SK-N-SH (cell line): ENCODE results near the gene DAB2.

Experiments used
- FOSL2 ChIP-seq: IDR thresholded peaks from 2 replicates; pipeline ENCODE4 v1.4.0; 2012; ENCODE audit warnings: low read depth, mild to moderate bottlenecking, moderate library complexity, borderline replicate concordance
- FOXM1 ChIP-seq: IDR thresholded peaks from 2 replicates; pipeline ENCODE4 v1.4.0; 2012; ENCODE audit warnings: low read depth, mild to moderate bottlenecking
- MXI1 ChIP-seq: IDR thresholded peaks from 2 replicates; pipeline ENCODE4 v1.6.1; 2012; ENCODE audit warnings: mild to moderate bottlenecking, low read depth, low read length, improper control_type of control experiment
- NRF1 ChIP-seq: IDR thresholded peaks from 2 replicates; pipeline ENCODE4 v1.6.1; 2012; ENCODE audit warnings: low read depth, mild to moderate bottlenecking, low read length
- POLR2AphosphoS5 ChIP-seq: IDR thresholded peaks from 2 replicates; pipeline ENCODE4 v1.6.1; 2012; ENCODE audit warnings: low read depth, low read length
- RAD21 ChIP-seq: IDR thresholded peaks from 2 replicates; pipeline ENCODE4 v1.6.1; 2012; ENCODE audit warnings: mild to moderate bottlenecking, low read length
- SMC3 ChIP-seq: IDR thresholded peaks from 2 replicates; pipeline ENCODE4 v1.6.1; 2012; ENCODE audit warnings: low read depth, low read length, improper control_type of control experiment
- TCF12 ChIP-seq: IDR thresholded peaks from 2 replicates; pipeline ENCODE4 v1.4.0; 2012
- TEAD4 ChIP-seq: IDR thresholded peaks from 2 replicates; pipeline ENCODE4 v1.4.0; 2012; ENCODE audit warnings: mild to moderate bottlenecking, borderline replicate concordance; ENCODE audit not compliant: insufficient read depth
- TF ChIP-seq, protein P1 (sequence below): IDR thresholded peaks from 2 replicates; pipeline ENCODE4 v1.6.1; 2012; ENCODE audit warnings: mild to moderate bottlenecking, low read depth, low read length, moderate library complexity
- TF ChIP-seq, protein P2 (sequence below): fragments of 200-600 bp; sonication (generic); IDR thresholded peaks from 2 replicates; pipeline ENCODE4 v1.6.1; 2017; ENCODE audit warnings: antibody characterized with exemption, mild to moderate bottlenecking, moderate library complexity
- TF ChIP-seq, protein P3 (sequence below): fragments of 150-350 bp; IDR thresholded peaks from 2 replicates; pipeline ENCODE4 v1.6.1; 2017; ENCODE audit warnings: antibody characterized with exemption, low read length, low read depth, borderline replicate concordance
- TF ChIP-seq, protein P4 (sequence below): IDR thresholded peaks from 2 replicates; pipeline ENCODE4 v1.4.0; 2012; ENCODE audit warnings: low read depth, borderline replicate concordance

DNA sequence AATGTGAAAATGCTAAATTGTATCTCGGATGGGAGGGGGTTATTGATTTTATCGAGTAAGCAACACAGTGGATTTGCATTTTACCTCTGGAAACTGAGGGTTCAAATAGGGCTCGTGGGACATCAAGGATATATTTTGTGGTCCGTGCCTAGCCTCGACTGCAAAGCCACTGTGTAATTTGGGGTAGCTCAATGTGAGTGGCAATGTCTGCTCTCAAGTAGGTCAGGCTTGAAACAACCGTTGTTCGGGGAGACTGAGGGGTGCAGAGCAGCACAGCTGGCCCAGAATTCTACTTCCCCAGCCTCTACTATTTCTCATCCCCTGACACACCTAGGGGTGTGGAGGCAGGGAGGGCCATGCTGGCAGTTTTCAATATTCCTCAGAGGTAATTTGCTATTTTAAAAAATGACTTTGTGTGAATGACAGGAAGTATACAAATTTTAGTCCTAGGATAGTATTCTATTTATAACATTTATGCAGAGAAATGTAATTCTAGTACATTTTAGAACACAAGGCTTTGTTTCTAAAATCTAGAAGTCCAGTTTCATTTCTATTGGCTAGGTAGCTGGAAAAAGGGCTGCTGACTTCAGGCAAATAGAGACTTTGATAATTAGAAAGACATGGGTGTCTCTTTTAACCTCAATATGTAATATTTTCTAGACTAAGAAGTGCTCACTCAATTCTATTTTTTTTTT is 1.4 kb upstream of the DAB2 start:
- TF ChIP-seq TCF12 (no peak), POLR2AphosphoS5 (no peak), TEAD4 (no peak), FOXM1 (no peak), SMC3 (no peak), RAD21 (no peak), FOSL2 (no peak), MXI1 (no peak), NRF1 (no peak)
- TF ChIP-seq, protein P1, sequence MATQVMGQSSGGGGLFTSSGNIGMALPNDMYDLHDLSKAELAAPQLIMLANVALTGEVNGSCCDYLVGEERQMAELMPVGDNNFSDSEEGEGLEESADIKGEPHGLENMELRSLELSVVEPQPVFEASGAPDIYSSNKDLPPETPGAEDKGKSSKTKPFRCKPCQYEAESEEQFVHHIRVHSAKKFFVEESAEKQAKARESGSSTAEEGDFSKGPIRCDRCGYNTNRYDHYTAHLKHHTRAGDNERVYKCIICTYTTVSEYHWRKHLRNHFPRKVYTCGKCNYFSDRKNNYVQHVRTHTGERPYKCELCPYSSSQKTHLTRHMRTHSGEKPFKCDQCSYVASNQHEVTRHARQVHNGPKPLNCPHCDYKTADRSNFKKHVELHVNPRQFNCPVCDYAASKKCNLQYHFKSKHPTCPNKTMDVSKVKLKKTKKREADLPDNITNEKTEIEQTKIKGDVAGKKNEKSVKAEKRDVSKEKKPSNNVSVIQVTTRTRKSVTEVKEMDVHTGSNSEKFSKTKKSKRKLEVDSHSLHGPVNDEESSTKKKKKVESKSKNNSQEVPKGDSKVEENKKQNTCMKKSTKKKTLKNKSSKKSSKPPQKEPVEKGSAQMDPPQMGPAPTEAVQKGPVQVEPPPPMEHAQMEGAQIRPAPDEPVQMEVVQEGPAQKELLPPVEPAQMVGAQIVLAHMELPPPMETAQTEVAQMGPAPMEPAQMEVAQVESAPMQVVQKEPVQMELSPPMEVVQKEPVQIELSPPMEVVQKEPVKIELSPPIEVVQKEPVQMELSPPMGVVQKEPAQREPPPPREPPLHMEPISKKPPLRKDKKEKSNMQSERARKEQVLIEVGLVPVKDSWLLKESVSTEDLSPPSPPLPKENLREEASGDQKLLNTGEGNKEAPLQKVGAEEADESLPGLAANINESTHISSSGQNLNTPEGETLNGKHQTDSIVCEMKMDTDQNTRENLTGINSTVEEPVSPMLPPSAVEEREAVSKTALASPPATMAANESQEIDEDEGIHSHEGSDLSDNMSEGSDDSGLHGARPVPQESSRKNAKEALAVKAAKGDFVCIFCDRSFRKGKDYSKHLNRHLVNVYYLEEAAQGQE = no peak
- TF ChIP-seq, protein P2, sequence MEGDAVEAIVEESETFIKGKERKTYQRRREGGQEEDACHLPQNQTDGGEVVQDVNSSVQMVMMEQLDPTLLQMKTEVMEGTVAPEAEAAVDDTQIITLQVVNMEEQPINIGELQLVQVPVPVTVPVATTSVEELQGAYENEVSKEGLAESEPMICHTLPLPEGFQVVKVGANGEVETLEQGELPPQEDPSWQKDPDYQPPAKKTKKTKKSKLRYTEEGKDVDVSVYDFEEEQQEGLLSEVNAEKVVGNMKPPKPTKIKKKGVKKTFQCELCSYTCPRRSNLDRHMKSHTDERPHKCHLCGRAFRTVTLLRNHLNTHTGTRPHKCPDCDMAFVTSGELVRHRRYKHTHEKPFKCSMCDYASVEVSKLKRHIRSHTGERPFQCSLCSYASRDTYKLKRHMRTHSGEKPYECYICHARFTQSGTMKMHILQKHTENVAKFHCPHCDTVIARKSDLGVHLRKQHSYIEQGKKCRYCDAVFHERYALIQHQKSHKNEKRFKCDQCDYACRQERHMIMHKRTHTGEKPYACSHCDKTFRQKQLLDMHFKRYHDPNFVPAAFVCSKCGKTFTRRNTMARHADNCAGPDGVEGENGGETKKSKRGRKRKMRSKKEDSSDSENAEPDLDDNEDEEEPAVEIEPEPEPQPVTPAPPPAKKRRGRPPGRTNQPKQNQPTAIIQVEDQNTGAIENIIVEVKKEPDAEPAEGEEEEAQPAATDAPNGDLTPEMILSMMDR = no peak
- TF ChIP-seq, protein P3, sequence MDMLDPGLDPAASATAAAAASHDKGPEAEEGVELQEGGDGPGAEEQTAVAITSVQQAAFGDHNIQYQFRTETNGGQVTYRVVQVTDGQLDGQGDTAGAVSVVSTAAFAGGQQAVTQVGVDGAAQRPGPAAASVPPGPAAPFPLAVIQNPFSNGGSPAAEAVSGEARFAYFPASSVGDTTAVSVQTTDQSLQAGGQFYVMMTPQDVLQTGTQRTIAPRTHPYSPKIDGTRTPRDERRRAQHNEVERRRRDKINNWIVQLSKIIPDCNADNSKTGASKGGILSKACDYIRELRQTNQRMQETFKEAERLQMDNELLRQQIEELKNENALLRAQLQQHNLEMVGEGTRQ = no peak
- TF ChIP-seq, protein P4, sequence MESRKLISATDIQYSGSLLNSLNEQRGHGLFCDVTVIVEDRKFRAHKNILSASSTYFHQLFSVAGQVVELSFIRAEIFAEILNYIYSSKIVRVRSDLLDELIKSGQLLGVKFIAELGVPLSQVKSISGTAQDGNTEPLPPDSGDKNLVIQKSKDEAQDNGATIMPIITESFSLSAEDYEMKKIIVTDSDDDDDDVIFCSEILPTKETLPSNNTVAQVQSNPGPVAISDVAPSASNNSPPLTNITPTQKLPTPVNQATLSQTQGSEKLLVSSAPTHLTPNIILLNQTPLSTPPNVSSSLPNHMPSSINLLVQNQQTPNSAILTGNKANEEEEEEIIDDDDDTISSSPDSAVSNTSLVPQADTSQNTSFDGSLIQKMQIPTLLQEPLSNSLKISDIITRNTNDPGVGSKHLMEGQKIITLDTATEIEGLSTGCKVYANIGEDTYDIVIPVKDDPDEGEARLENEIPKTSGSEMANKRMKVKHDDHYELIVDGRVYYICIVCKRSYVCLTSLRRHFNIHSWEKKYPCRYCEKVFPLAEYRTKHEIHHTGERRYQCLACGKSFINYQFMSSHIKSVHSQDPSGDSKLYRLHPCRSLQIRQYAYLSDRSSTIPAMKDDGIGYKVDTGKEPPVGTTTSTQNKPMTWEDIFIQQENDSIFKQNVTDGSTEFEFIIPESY = no peak
